Ovary (tissue), 9 donors: ENCODE measurements around the gene TP53INP2. TPM values are rescaled to one million over a fixed set of nuclear protein-coding genes. Genes with fewer than 3 reads are reported as not detected.

Experiments used
- DNase-seq, 5 donors: peaks; one replicate each; pipeline ENCODE4 v3.0.0-alpha.2; 2019 to 2020
- H3K27ac ChIP-seq, 2 donors: fragments of 200-600 bp; one replicate each; pipeline versions ENCODE4 v1.5.1 to v1.8.0; 2019 to 2022
- H3K27me3 ChIP-seq: fragments of 200-600 bp; one replicate; pipeline ENCODE4 v1.8.0; 2022
- H3K36me3 ChIP-seq: fragments of 200-600 bp; sonication (generic); one replicate; pipeline ENCODE4 v1.5.1; 2019
- H3K4me1 ChIP-seq: one replicate; pipeline ENCODE4 v1.8.1; 2013; ENCODE audit warnings: mild to moderate bottlenecking, moderate library complexity; ENCODE audit not compliant: insufficient read depth
- H3K4me3 ChIP-seq: fragments of 200-600 bp; sonication (generic); one replicate; pipeline ENCODE4 v1.5.1; 2017
- H3K9me3 ChIP-seq, 2 donors: fragments of 200-600 bp in 1 of 2; sonication (generic) in 1 of 2; one replicate each; pipeline versions ENCODE4 v1.5.1 to v1.8.1; 2013 to 2019; ENCODE audit warnings: mild to moderate bottlenecking in 1 of 2, moderate library complexity in 1 of 2
- EP300 ChIP-seq: sonication (generic); formaldehyde crosslinking; IDR thresholded peaks from one replicate; pipeline ENCODE4 v1.6.1; 2017; ENCODE audit warnings: antibody characterized with exemption
- POLR2A ChIP-seq: fragments of 450-650 bp; IDR thresholded peaks from one replicate; pipeline ENCODE4 v1.6.1; 2017; ENCODE audit warnings: antibody characterized with exemption, mild to moderate bottlenecking, moderate library complexity
- WGBS, 3 donors: extraction: QIAGEN DNeasy Blood & Tissue Kit in 1 of 3; methylation state at CpG; one replicate each; pipeline versions ENCODE4 v1.1.5 to v1.1.7; 2013 to 2017; 5-methylcytosine and 5-hydroxymethylcytosine counted together
- intact Hi-C, 4 donors: fragments of 100-400 bp; cut with DNase I; formaldehyde crosslinking; loops; one replicate each; pipeline versions ENCODE4 v1.11.0 to v1.15.1; 2022 to 2023
- polyA plus RNA-seq, 2 donors: library from polyadenylated mRNA; stranded (reverse); fragments of 200-250 nt in 1 of 2; fragments of 350-450 nt in 1 of 2; fragmentation: Illumina TruSeq in 1 of 2; extraction: RNeasy Lipid Tissue Mini Kit (QIAGEN cat#74804) in 1 of 2; gene quantifications; one replicate each; pipeline ENCODE4 v1.2.3, GENCODE V29; 2013 to 2014
- total RNA-seq, 7 donors: library from RNA; depleted of rRNA in 2 of 7; stranded (reverse); fragments of >200 nt in 2 of 7; fragmentation: NEBNext Ultra II Directional in 3 of 7; extraction: Animal tissue kit (Norgen Biotek cat#: 25700) in 3 of 7; gene quantifications; one replicate each; pipeline versions ENCODE4 v1.1.0 to v1.2.4, GENCODE V29; 2016 to 2023
- TF ChIP-seq, protein P1 (sequence below), 3 donors: fragments of 450-650 bp in 2 of 3; fragments of 200-600 bp in 1 of 3; IDR thresholded peaks; one replicate each; pipeline versions ENCODE4 v1.5.1 to v1.8.0; 2016 to 2022; ENCODE audit warnings: antibody characterized with exemption in 3 of 3, mild to moderate bottlenecking in 1 of 3
- donor health status: DM: no; HTN: no; CAD: no; lungs with moderate emphysema.
- donor health status: DM: no; HTN: no; CAD: no.
- donor health status: Bipolar disorder and iron deficiency.
- donor health status: DM: yes; HTN: yes; CAD: no.
- donor health status: DM: no; HTN: no; CAD: no.
- donor health status: DM: yes; HTN: yes; CAD: no.

Gene TP53INP2
- total and polyA plus RNA-seq, 9 donors, result 4.9 to 50.3 (median 13.3) TPM

DNA sequence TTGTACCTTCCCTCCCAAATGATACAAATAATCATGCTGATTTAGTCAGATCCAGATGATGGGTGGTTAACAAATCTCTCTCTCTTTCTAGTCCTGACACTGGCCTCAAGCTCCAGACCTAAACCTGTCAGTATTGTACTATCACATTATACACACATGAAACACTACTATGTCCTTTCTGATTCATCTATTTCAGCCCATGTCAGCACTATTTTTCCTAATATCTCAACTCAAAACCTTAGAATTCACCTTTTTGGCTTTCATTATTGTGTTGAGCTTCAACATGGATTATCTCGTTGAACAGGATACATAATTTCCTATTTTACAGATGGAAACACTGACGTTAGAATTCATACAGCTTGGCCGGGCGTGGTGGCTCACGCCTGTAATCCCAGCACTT is 30.7 kb upstream of the TP53INP2 start:
- Histone ChIP-seq H3K4me1 (peaks cover 3% of the 10 kb centered on the region), H3K27ac (no peak overlapping the region), H3K9me3 (no peaks in the 10 kb centered on the region), H3K27me3 (no peaks in the 10 kb centered on the region), H3K36me3 (no peaks in the 10 kb centered on the region), H3K4me3 (no peak overlapping the region)
- TF ChIP-seq, protein P1, sequence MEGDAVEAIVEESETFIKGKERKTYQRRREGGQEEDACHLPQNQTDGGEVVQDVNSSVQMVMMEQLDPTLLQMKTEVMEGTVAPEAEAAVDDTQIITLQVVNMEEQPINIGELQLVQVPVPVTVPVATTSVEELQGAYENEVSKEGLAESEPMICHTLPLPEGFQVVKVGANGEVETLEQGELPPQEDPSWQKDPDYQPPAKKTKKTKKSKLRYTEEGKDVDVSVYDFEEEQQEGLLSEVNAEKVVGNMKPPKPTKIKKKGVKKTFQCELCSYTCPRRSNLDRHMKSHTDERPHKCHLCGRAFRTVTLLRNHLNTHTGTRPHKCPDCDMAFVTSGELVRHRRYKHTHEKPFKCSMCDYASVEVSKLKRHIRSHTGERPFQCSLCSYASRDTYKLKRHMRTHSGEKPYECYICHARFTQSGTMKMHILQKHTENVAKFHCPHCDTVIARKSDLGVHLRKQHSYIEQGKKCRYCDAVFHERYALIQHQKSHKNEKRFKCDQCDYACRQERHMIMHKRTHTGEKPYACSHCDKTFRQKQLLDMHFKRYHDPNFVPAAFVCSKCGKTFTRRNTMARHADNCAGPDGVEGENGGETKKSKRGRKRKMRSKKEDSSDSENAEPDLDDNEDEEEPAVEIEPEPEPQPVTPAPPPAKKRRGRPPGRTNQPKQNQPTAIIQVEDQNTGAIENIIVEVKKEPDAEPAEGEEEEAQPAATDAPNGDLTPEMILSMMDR (IDR thresholded peaks at IDR 0.05), result no peak
- TF ChIP-seq POLR2A (no peak), EP300 (no peak)
- intact Hi-C loops, result no loop called here
- 90 to 95% (median 94%) methylated on average over 5 of the region's 5 CpGs for WGBS, 3 donors
- no peak for DNase-seq

DNA sequence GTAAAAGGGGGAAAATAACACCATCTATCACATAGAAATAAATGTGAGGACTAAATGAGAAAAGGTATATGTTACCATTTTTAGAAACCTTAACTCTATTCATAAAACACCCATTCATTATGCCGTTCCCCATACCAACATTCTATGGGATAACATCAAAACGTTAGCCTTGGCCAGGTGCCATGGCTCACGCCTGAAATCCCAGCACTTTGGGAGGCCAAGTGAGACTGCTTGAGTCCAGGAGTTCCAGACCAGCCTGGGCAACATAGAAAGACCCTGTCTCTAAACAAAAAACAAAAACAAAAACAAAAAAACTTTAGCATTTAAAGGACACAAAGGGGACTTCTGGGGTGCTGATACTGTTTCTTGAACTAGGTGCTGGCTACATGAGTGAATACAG is 28.6 kb upstream of the TP53INP2 start:
- no peak overlapping the region for H3K4me3 ChIP-seq
- H3K9me3 ChIP-seq, result no peaks in the 10 kb centered on the region
- peaks cover 3% of the 10 kb centered on the region for H3K4me1 ChIP-seq
- intact Hi-C loops, result no loop called here
- 27 to 38% (median 31%) methylated on average over 3 of the region's 3 CpGs for WGBS, 3 donors
- TF ChIP-seq POLR2A (no peak), EP300 (no peak)
- TF ChIP-seq, protein P1 (IDR thresholded peaks at IDR 0.05), result no peak
- no peak overlapping the region for H3K27ac ChIP-seq
- peak in 1 of 5 donors; percentile 26 for DNase-seq
- H3K36me3 ChIP-seq, result no peaks in the 10 kb centered on the region
- no peaks in the 10 kb centered on the region for H3K27me3 ChIP-seq

DNA sequence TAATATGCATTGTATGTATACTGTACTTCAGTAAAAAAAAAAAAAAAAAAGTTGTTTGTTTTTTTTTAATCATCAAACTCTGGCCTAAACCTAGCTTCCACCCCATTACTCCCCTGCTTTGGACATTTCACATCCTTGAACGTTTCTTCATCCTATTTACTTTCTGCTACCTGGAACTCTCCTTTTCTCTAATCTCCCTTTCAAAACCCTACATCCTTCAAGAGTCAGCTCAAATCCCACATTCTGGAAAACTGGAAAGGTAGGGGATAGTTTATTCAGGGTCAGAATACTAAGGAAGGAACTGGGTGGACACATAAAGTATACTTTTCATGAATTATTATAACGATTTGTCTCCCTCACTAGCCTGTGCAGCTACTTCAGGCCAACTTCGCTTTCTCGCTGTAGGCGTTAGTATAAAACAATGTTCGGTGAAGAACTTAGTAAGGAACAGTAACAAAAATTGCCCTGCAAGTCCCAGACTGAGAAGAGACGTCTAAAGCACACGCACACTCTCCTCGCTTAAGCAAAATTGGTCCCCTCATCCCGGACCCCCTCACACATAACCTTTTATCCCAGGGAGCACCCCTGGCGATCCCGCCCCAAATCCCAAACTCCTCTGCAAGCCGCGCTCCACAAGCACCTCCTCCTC is 28.0 kb upstream of the TP53INP2 start:
- TF ChIP-seq EP300 (no peak), POLR2A (no peak)
- TF ChIP-seq, protein P1 (IDR thresholded peaks at IDR 0.05), result no peak
- Histone ChIP-seq H3K27me3 (no peaks in the 10 kb centered on the region), H3K4me3 (peak overlapping the region; percentile 90), H3K36me3 (no peaks in the 10 kb centered on the region), H3K4me1 (peaks cover 3% of the 10 kb centered on the region), H3K27ac (peak overlapping the region in 1 of 2 donors; percentile 60), H3K9me3 (no peaks in the 10 kb centered on the region)
- intact Hi-C loops, result no loop called here
- DNase-seq, result no peak
- WGBS, 3 donors, result 0 to 1% (median 1%) methylated on average over 14 of the region's 14 CpGs

DNA sequence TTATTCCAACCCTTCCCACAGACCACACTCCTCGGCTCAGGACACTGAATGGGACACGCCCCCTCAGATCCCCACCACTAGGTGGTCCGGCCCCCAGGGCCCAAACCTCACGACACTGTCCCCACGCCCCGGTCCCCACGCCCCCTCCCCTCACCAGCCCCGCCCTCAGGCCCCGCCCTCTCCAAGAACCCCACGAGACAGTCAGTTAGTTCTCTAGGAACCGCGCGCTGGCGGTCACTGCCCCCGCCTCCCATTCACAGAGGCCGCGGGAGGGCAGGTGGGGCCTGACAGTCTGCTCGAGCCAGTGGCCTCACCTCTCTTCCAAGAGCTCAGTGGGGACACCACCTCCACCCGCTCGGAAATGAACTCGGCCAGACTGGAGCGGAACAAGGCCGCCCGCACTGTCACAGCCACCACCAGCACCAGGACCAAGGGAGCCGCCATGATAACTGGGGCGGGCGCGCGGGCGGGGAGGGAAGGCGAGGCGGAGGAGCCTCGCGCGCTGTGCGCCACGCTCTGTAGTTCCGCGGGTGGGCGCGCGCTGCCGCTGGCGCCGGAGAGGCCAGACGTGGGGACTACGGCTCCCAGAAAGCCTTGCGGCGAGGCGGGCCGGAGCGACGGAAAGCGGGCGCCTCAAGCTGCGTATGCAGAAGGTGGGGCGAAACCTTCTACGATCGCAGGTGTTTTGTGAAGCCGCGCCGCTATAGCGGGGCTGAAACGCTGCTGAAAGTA is 27.3 kb upstream of the TP53INP2 start, which contains the start of gene PIGU:
Gene PIGU (minus strand): TSS at position 451 of the 732 bp plus-strand sequence. CDS start 7 bp downstream, at position 444.
- WGBS, 3 donors, result 0 to 1% (median 1%) methylated on average over 61 to 64 of the region's 64 CpGs
- Histone ChIP-seq H3K36me3 (no peaks in the 10 kb centered on the region), H3K27ac (peak within 1 kb of the TSS in 1 of 2 donors; percentile 60), H3K27me3 (no peaks in the 10 kb centered on the region), H3K4me3 (peak within 1 kb of the TSS; percentile 90), H3K4me1 (peaks cover 3% of the 10 kb centered on the region), H3K9me3 (no peaks in the 10 kb centered on the region)
- TF ChIP-seq EP300 (no peak), POLR2A (peak; percentile 43)
- TF ChIP-seq, protein P1 (IDR thresholded peaks at IDR 0.05), result peak in 2 of 3 donors; percentile 21 to 55
- intact Hi-C loops, result no loop called here
- peak; percentile 90 to 96 (median 93) for DNase-seq
